H1 (cell line): ENCODE data around the gene STXBP4. TPM values are rescaled to one million over a fixed set of nuclear protein-coding genes. Genes with fewer than 3 reads are reported as not detected.
A peak's percentile ranks its signal among the peaks of the same experiment; 100 is the strongest.

Experiments
- CTCF ChIA-PET: fragments of 300-600 bp; sonication (Branson Sonifier 250); formaldehyde crosslinking; loops from one replicate; lab custom pipeline; 2021; ENCODE audit not compliant: partially characterized antibody; lab: Charles Lee
- POLR2A ChIA-PET: fragments of 300-600 bp; sonication (Branson Sonifier 250); formaldehyde crosslinking; loops from one replicate; lab custom pipeline; 2021; ENCODE audit warnings: inconsistent platforms; ENCODE audit not compliant: partially characterized antibody; lab: Charles Lee
- DNase-seq, 2 experiments: peaks; one replicate each; pipeline versions ENCODE4 v3.0.0 to v3.0.0-alpha.2; 2010 to 2022; ENCODE audit warnings: low spot score in 2 of 2, low read depth in 1 of 2, mixed read lengths in 1 of 2
- FAIRE-seq: peaks from 2 replicates; lab custom pipeline; 2011; peaks lifted over from hg19 to GRCh38; lab: Jason Lieb, UNC
- H2AFZ ChIP-seq: 2 replicates; pipeline ENCODE4 v1.8.1; 2012; ENCODE audit warnings: low read length, inconsistent platforms
- H2AK5ac ChIP-seq: 2 replicates; pipeline ENCODE4 v1.6.1; 2013; ENCODE audit warnings: low read depth, low read length
- H2BK120ac ChIP-seq: replicated peaks from 2 replicates; pipeline ENCODE3; 2013; ENCODE audit warnings: low read depth, low read length, inconsistent platforms
- H2BK12ac ChIP-seq: 2 replicates; pipeline ENCODE4 v1.6.1; 2013; ENCODE audit warnings: low read depth, low read length
- H2BK15ac ChIP-seq: 2 replicates; pipeline ENCODE4 v1.6.1; 2013; ENCODE audit warnings: low read length
- H2BK20ac ChIP-seq: 2 replicates; pipeline ENCODE4 v1.6.1; 2013; ENCODE audit warnings: low read length
- H2BK5ac ChIP-seq: 2 replicates; pipeline ENCODE4 v1.6.1; 2013; ENCODE audit warnings: low read depth, low read length
- H3K14ac ChIP-seq: 2 replicates; pipeline ENCODE4 v1.6.1; 2013; ENCODE audit warnings: inconsistent platforms; ENCODE audit not compliant: insufficient read length
- H3K18ac ChIP-seq: 2 replicates; pipeline ENCODE4 v1.6.1; 2013; ENCODE audit warnings: low read length; ENCODE audit errors: extremely low read depth
- H3K23ac ChIP-seq: 2 replicates; pipeline ENCODE4 v1.6.1; 2013; ENCODE audit warnings: inconsistent platforms; ENCODE audit not compliant: insufficient read length
- H3K23me2 ChIP-seq: 2 replicates; pipeline ENCODE4 v1.6.1; 2013; ENCODE audit warnings: low read depth, low read length
- H3K27ac ChIP-seq: 2 replicates; pipeline ENCODE4 v1.6.1; 2011; ENCODE audit warnings: low read depth, low read length, inconsistent platforms
- H3K27me3 ChIP-seq, 4 experiments: replicated peaks in 1 of 4; 1 replicate in 1 of 4; 2 replicates in 3 of 4; pipeline versions ENCODE4 v1.6.1 to v1.8.1; 2011 to 2013; ENCODE audit warnings: low read length in 3 of 4, mild to moderate bottlenecking in 3 of 4, inconsistent platforms in 2 of 4, mixed read lengths in 2 of 4, moderate library complexity in 1 of 4; ENCODE audit not compliant: control insufficient read depth in 3 of 4, insufficient read depth in 3 of 4; ENCODE audit errors: extremely low read depth in 1 of 4
- H3K36me3 ChIP-seq, 4 experiments: 2 replicates each; pipeline versions ENCODE4 v1.6.1 to v1.8.1; 2011 to 2013; ENCODE audit warnings: mild to moderate bottlenecking in 4 of 4, low read length in 3 of 4, moderate library complexity in 2 of 4, control low read depth in 1 of 4, inconsistent platforms in 1 of 4; ENCODE audit not compliant: insufficient read depth in 4 of 4, control insufficient read depth in 2 of 4
- H3K4ac ChIP-seq: replicated peaks from 2 replicates; pipeline ENCODE3; 2013; ENCODE audit warnings: low read length, low read depth, mixed read lengths, inconsistent platforms; ENCODE audit not compliant: insufficient read length
- H3K4me1 ChIP-seq, 4 experiments: replicated peaks in 1 of 4; 1 replicate in 1 of 4; 2 replicates in 3 of 4; pipeline versions ENCODE4 v1.6.1 to v1.8.1; 2011 to 2013; ENCODE audit warnings: low read length in 3 of 4, inconsistent platforms in 2 of 4, mixed read lengths in 1 of 4; ENCODE audit not compliant: insufficient read depth in 4 of 4, control insufficient read depth in 3 of 4
- H3K4me2 ChIP-seq, 2 experiments: 2 replicates each; pipeline versions ENCODE4 v1.6.1 to v1.8.1; 2011 to 2013; ENCODE audit warnings: low read depth in 2 of 2, low read length in 2 of 2, control low read depth in 1 of 2, inconsistent platforms in 1 of 2, mild to moderate bottlenecking in 1 of 2; ENCODE audit not compliant: insufficient read depth in 1 of 2
- H3K4me3 ChIP-seq, 4 experiments: fragments of 200-600, 300-600 bp in 1 of 4; sonication (generic), shearing (Covaris generic), sonication (Bioruptor Twin) in 1 of 4; 2 replicates each; pipeline versions ENCODE4 v1.5.1 to v1.8.1; 2011 to 2016; ENCODE audit warnings: low read length in 4 of 4, low read depth in 3 of 4, control low read depth in 2 of 4, inconsistent platforms in 2 of 4, mild to moderate bottlenecking in 2 of 4, mixed read lengths in 1 of 4, moderate library complexity in 1 of 4; ENCODE audit not compliant: insufficient read depth in 2 of 4; ENCODE audit errors: extremely low read depth in 1 of 4
- H3K56ac ChIP-seq: replicated peaks from 2 replicates; pipeline ENCODE3; 2013; ENCODE audit warnings: low read depth, mild to moderate bottlenecking, mixed read lengths, low read length, inconsistent platforms; ENCODE audit not compliant: insufficient read length
- H3K79me1 ChIP-seq: 2 replicates; pipeline ENCODE4 v1.6.1; 2013; ENCODE audit warnings: low read depth, low read length, control low read depth
- H3K79me2 ChIP-seq, 2 experiments: 2 replicates each; pipeline versions ENCODE4 v1.6.1 to v1.8.1; 2012 to 2013; ENCODE audit warnings: low read length in 2 of 2, mild to moderate bottlenecking in 2 of 2, inconsistent platforms in 1 of 2; ENCODE audit not compliant: insufficient read depth in 2 of 2, control insufficient read depth in 1 of 2
- H3K9ac ChIP-seq, 4 experiments: replicated peaks in 1 of 4; 1 replicate in 1 of 4; 2 replicates in 3 of 4; pipeline versions ENCODE4 v1.6.1 to v1.8.1; 2011 to 2013; ENCODE audit warnings: low read depth in 3 of 4, low read length in 3 of 4, control low read depth in 2 of 4, mild to moderate bottlenecking in 2 of 4, moderate library complexity in 2 of 4, inconsistent platforms in 1 of 4; ENCODE audit errors: extremely low read depth in 1 of 4
- H3K9me3 ChIP-seq, 2 experiments: 2 replicates each; pipeline versions ENCODE4 v1.6.1 to v1.8.1; 2012 to 2013; ENCODE audit warnings: mild to moderate bottlenecking in 2 of 2, moderate library complexity in 2 of 2, control low read depth in 1 of 2, inconsistent platforms in 1 of 2, low read depth in 1 of 2, low read length in 1 of 2, mixed read lengths in 1 of 2; ENCODE audit not compliant: insufficient read depth in 2 of 2
- H4K20me1 ChIP-seq, 2 experiments: replicated peaks in 1 of 2; 2 replicates each; pipeline versions ENCODE3 to v1.8.1; 2011 to 2013; ENCODE audit warnings: inconsistent platforms in 2 of 2, low read length in 2 of 2, mild to moderate bottlenecking in 1 of 2; ENCODE audit not compliant: insufficient read depth in 2 of 2, control insufficient read depth in 1 of 2
- H4K5ac ChIP-seq: 2 replicates; pipeline ENCODE4 v1.6.1; 2013; ENCODE audit warnings: low read length, low read depth, mixed read lengths, inconsistent platforms; ENCODE audit not compliant: insufficient read length
- H4K8ac ChIP-seq: 2 replicates; pipeline ENCODE4 v1.8.0; 2013; ENCODE audit warnings: mild to moderate bottlenecking, moderate library complexity, low read length, inconsistent platforms; ENCODE audit not compliant: insufficient read depth; ENCODE audit errors: extremely low read depth
- H4K91ac ChIP-seq: replicated peaks from 2 replicates; pipeline ENCODE3; 2013; ENCODE audit warnings: low read length, mixed read lengths, inconsistent platforms; ENCODE audit not compliant: insufficient read length
- CBX5 ChIP-seq: fragments of 300-800, 300-1000 bp; sonication (generic); IDR thresholded peaks from 2 replicates; pipeline ENCODE4 v1.7.1; 2016; ENCODE audit warnings: antibody characterized with exemption, low read length, low read depth
- JUN ChIP-seq: IDR thresholded peaks from 2 replicates; pipeline ENCODE4 v1.6.1; 2011; ENCODE audit warnings: low read depth, mild to moderate bottlenecking, improper control_type of control experiment, low read length
- JUND ChIP-seq: IDR thresholded peaks from 2 replicates; pipeline ENCODE4 v1.6.1; 2011; ENCODE audit warnings: mild to moderate bottlenecking, improper control_type of control experiment, low read length
- TCF12 ChIP-seq: IDR thresholded peaks from 2 replicates; pipeline ENCODE4 v1.6.1; 2011; ENCODE audit warnings: low read depth, mild to moderate bottlenecking, low read length
- polyA plus RNA-seq, 7 experiments: library from polyadenylated mRNA; depleted of rRNA in 3 of 7; stranded (reverse) in 5 of 7; unstranded in 2 of 7; fragments of >200 nt in 5 of 7; fragments of 200-250 nt in 2 of 7; gene quantifications; 1 replicate in 5 of 7; 2 replicates in 1 of 7; 4 replicates in 1 of 7; pipeline versions ENCODE4 v1.2.1 to v1.2.3, GENCODE V29; 2011 to 2013; ENCODE audit warnings: missing spikeins in 2 of 7, mixed read lengths in 2 of 7
- total RNA-seq: library from RNA; stranded (reverse); fragmentation: NEBNext Ultra II Directional; extraction: Animal tissue kit (Norgen Biotek cat#: 25700); gene quantifications from 2 replicates; pipeline ENCODE4 v1.2.1, GENCODE V29; 2021

STXBP4 gene
- total and polyA plus RNA-seq, 2 of the 8 experiments (the other 6 are each of a cell fraction or from before 2014, with no cell fraction given), result 3.2 to 18.5 TPM

DNA sequence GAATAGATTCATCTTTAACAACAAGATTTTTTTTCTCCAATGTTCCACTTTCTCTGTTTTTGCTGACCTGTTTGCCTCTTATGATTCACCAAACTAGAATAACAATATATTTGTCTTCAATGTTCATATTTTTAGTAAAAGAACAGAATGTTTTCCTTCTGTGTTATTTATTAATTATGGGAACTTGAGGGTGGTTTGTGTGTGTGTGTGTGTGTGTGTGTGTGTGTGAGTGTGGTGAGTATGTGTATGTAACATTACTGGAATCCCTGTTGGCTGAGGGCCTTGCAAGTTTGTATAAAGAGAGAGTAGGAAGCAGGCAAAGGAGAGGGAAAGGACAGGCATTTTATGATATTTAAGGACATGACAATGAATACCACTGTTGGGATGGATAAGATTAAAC lies 13.8 kb downstream of the STXBP4 start:
- H3K79me2 ChIP-seq, result peaks cover 0 to 25% of the 10 kb centered on the region in 2 experiments; a peak in 2 of 4 replicates
- H2BK12ac ChIP-seq, result no peak overlapping the region
- POLR2A ChIA-PET, result no interaction called here
- no peak overlapping the region for H3K27ac ChIP-seq
- CTCF ChIA-PET, result interaction anchor here (0.7 kb wide), 1 partner anchor 428 kb away, joined by 3 read pairs; no protein-coding TSS in a partner anchor
- H2AK5ac ChIP-seq, result no peak overlapping the region
- peaks cover 0 to 5% of the 10 kb centered on the region in 2 experiments; a peak in 1 of 4 replicates for H3K9me3 ChIP-seq
- peaks cover 1% of the 10 kb centered on the region; the same call in 1 of the 2 replicates for H3K23me2 ChIP-seq
- no peak overlapping the region for H3K23ac ChIP-seq
- H2AFZ ChIP-seq, result no peak overlapping the region
- H3K4me1 ChIP-seq, result no peaks in the 10 kb centered on the region
- no peak overlapping the region for H3K4me3 ChIP-seq
- no peak overlapping the region for H2BK15ac ChIP-seq
- FAIRE-seq, result no peak
- no peak overlapping the region for H3K14ac ChIP-seq
- H3K27me3 ChIP-seq, result no peaks in the 10 kb centered on the region
- DNase-seq, result no peak
- peak overlapping the region in 1 of 4 experiments; percentile 34; a peak in 1 of 7 replicates for H3K9ac ChIP-seq
- H2BK20ac ChIP-seq, result no peak overlapping the region
- no peak overlapping the region for H3K4me2 ChIP-seq
- H4K91ac ChIP-seq, result no peak overlapping the region
- no peak overlapping the region for H2BK5ac ChIP-seq
- no peak overlapping the region for H4K5ac ChIP-seq
- no peaks in the 10 kb centered on the region for H3K79me1 ChIP-seq
- no peaks in the 10 kb centered on the region for H4K20me1 ChIP-seq
- H3K18ac ChIP-seq, result no peak overlapping the region
- H2BK120ac ChIP-seq, result no peak overlapping the region
- H3K4ac ChIP-seq, result no peak overlapping the region
- peaks cover 0 to 4% (median 1%) of the 10 kb centered on the region in 4 experiments; a peak in 3 of 8 replicates for H3K36me3 ChIP-seq
- H4K8ac ChIP-seq, result no peak overlapping the region
- H3K56ac ChIP-seq, result no peak overlapping the region
- TF ChIP-seq CBX5 (no peak), JUND (no peak), TCF12 (no peak), JUN (no peak)
